Measurements from ENCODE around the gene SLC39A3.

Gene SLC39A3

GRCh38 chr19:2768365-2769132 lies 28.7 kb upstream of the SLC39A3 start:
- no peak for DNase-seq

- no peak for DNase-seq
Measured at GRCh38 chr19:2767688-2768087, 27.9 kb upstream of the SLC39A3 start.

GRCh38 chr19:2766594-2767372 lies 27.0 kb upstream of the SLC39A3 start:
- no peak for DNase-seq

GRCh38 chr19:2765376-2765775 lies 25.6 kb upstream of the SLC39A3 start:
- no peak for DNase-seq

- DNase-seq, result no peak
Measured at GRCh38 chr19:2764945-2765344, 25.1 kb upstream of the SLC39A3 start.

- DNase-seq, result no peak
Measured at GRCh38 chr19:2763687-2764086, 23.9 kb upstream of the SLC39A3 start.

GRCh38 chr19:2762783-2763496 lies 23.1 kb upstream of the SLC39A3 start:
- no peak for DNase-seq

- DNase-seq, result no peak
Measured at GRCh38 chr19:2761876-2762782, 22.3 kb upstream of the SLC39A3 start.

- no peak for DNase-seq
Measured at GRCh38 chr19:2761309-2761677, 21.5 kb upstream of the SLC39A3 start.

- DNase-seq, result no peak
Measured at GRCh38 chr19:2759965-2760364, 20.1 kb upstream of the SLC39A3 start.

GRCh38 chr19:2759362-2759761 lies 19.5 kb upstream of the SLC39A3 start:
- DNase-seq, result no peak

GRCh38 chr19:2758601-2759313 lies 18.9 kb upstream of the SLC39A3 start:
- no peak for DNase-seq

- DNase-seq, result no peak
Measured at GRCh38 chr19:2756921-2757881, 17.4 kb upstream of the SLC39A3 start.

- DNase-seq, result no peak
Measured at GRCh38 chr19:2756477-2756876, 16.7 kb upstream of the SLC39A3 start.

- DNase-seq, result no peak
Measured at GRCh38 chr19:2755811-2756210, 16.0 kb upstream of the SLC39A3 start.

GRCh38 chr19:2755448-2755705 lies 15.6 kb upstream of the SLC39A3 start:
- no peak for DNase-seq

GRCh38 chr19:2754659-2755447 lies 15.0 kb upstream of the SLC39A3 start:
- no peak for DNase-seq

GRCh38 chr19:2751438-2751830 lies 11.6 kb upstream of the SLC39A3 start:
- DNase-seq, result no peak

GRCh38 chr19:2750808-2751437 lies 11.1 kb upstream of the SLC39A3 start:
- no peak for DNase-seq

GRCh38 chr19:2747349-2747748 lies 7.5 kb upstream of the SLC39A3 start:
- DNase-seq, result no peak

Measured in NCI-H2171 (cell line).